ENCODE data around the gene C16orf46.

Gene C16orf46

DNA sequence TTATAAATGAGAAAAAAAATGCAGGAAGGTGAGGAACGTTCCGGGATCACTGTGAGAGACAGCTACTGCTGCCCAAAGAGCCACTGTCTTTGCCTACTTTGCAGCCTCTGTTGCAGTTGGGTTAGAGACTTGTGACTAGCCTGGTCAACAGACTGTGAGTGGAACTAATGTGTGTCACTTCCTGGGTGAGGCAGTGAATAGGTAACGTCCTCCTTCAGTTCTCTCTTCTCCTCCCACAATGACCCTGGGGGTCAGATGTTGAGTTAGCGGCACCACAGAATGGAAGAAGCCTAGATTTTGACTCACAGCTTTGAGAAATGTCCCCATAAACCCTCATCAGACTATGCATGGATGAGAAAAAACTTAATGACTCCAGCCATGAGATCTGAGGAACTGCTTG, 5.2 kb downstream of the C16orf46 start:
- H3K36me3 ChIP-seq (ENCODE audit: insufficient read depth, low read depth, low read length): no peaks in the 10 kb centered on the region
- H3K27ac ChIP-seq (ENCODE audit: low read length): no peak overlapping the region

DNA sequence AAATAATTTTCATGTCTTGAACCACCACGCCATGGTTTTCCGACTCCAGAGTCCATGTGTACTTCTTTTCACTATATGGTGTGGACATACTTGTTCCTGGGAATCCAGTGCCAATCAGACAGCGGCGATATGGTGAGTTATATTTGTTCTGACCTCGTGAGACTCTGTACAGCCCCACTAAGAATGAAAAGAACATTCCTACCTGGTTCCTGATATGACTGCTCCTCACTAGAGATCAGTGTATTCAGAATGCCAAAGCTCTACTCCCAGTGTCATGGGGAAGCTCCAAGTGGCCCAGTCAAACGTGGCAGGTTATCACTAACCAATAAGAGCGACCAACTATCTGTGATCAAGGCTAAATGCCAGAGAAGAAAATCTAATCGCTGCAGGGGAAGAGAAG, 6.1 kb downstream of the C16orf46 start:
- Histone ChIP-seq H3K9me3 (ENCODE audit: insufficient read depth, low read depth, low read length) (no peaks in the 10 kb centered on the region), H3K4me1 (ENCODE audit: insufficient read depth, low read length) (peaks cover 12% of the 10 kb centered on the region; the same call in 1 of the 2 replicates), H3K36me3 (ENCODE audit: insufficient read depth, low read depth, low read length) (no peaks in the 10 kb centered on the region), H3K9ac (ENCODE audit: low read depth, low read length) (no peak overlapping the region), H3K27me3 (ENCODE audit: insufficient read depth, low read length) (no peaks in the 10 kb centered on the region), H3K27ac (ENCODE audit: low read length) (no peak overlapping the region), H3K4me3 (ENCODE audit: low read length) (no peak overlapping the region)

More for the DNA sequence above, 5.2 kb downstream of the C16orf46 start:
- no peaks in the 10 kb centered on the region for H3K27me3 ChIP-seq (ENCODE audit: insufficient read depth, low read length)
- H3K9me3 ChIP-seq (ENCODE audit: insufficient read depth, low read depth, low read length): no peaks in the 10 kb centered on the region
- H3K4me3 ChIP-seq (ENCODE audit: low read length): no peak overlapping the region
- peaks cover 12% of the 10 kb centered on the region; the same call in 1 of the 2 replicates for H3K4me1 ChIP-seq (ENCODE audit: insufficient read depth, low read length)
- no peak overlapping the region for H3K9ac ChIP-seq (ENCODE audit: low read depth, low read length)

- Histone ChIP-seq H3K9me3 (ENCODE audit: insufficient read depth, low read depth, low read length) (no peaks in the 10 kb centered on the region), H3K4me3 (ENCODE audit: low read length) (no peak overlapping the region), H3K9ac (ENCODE audit: low read depth, low read length) (no peak overlapping the region), H3K4me1 (ENCODE audit: insufficient read depth, low read length) (peaks cover 12% of the 10 kb centered on the region; the same call in 1 of the 2 replicates), H3K36me3 (ENCODE audit: insufficient read depth, low read depth, low read length) (no peaks in the 10 kb centered on the region), H3K27ac (ENCODE audit: low read length) (no peak overlapping the region), H3K27me3 (ENCODE audit: insufficient read depth, low read length) (no peaks in the 10 kb centered on the region)
Observed at GRCh38 chr16:81069063-81069462, 8.0 kb downstream of the C16orf46 start.

DNA sequence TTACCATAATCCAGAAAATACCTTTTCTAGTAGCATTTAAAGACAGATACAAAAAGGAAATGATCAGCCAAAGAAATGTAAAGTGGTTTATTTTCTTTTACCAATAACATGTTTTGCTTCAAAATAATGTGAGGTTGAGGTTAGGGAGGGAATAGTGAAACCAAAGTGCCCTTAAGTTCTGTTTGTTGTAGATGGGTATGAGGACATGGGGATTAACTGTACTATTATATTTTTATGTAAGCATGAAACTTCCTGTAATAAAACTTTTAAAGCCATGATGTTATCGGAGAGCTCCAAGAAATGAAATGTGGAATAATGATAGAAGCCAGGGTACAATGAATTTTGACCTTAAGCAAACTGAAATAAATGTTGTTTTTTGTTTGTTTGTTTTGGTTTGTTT, 9.9 kb downstream of the C16orf46 start:
- Histone ChIP-seq H3K4me3 (ENCODE audit: low read length) (no peak overlapping the region), H3K9ac (ENCODE audit: low read depth, low read length) (no peak overlapping the region), H3K9me3 (ENCODE audit: insufficient read depth, low read depth, low read length) (no peaks in the 10 kb centered on the region), H3K27me3 (ENCODE audit: insufficient read depth, low read length) (no peaks in the 10 kb centered on the region), H3K4me1 (ENCODE audit: insufficient read depth, low read length) (no peaks in the 10 kb centered on the region; the same call in 1 of the 2 replicates), H3K27ac (ENCODE audit: low read length) (no peak overlapping the region), H3K36me3 (ENCODE audit: insufficient read depth, low read depth, low read length) (no peaks in the 10 kb centered on the region)

DNA sequence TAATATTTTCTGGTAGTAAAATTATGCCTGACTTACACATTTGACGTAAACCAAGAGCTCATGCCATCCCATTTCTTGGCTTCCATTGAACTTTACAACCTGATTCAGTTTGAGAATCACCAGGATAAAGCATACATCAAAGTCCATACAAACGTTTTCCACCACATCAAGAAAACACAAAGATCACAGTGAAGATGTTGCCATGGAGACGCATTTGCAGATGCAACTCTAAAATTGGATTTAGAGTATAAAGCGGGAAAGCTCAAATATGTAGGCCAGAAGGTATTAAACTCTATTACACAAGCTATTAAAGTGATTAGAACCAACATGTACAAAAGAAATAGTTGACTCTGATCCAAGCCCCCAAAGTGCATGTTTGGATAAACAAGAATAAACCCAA, 10.4 kb downstream of the C16orf46 start:
- H3K27ac ChIP-seq (ENCODE audit: low read length): no peak overlapping the region

GRCh38 chr16:81061871-81062608, 15.0 kb downstream of the C16orf46 start:
- Histone ChIP-seq H3K36me3 (ENCODE audit: insufficient read depth, low read depth, low read length) (no peaks in the 10 kb centered on the region), H3K9me3 (ENCODE audit: insufficient read depth, low read depth, low read length) (no peaks in the 10 kb centered on the region), H3K27me3 (ENCODE audit: insufficient read depth, low read length) (no peaks in the 10 kb centered on the region), H3K27ac (ENCODE audit: low read length) (no peak overlapping the region), H3K4me3 (ENCODE audit: low read length) (no peak overlapping the region), H3K4me1 (ENCODE audit: insufficient read depth, low read length) (peaks cover 10% of the 10 kb centered on the region; the same call in 1 of the 2 replicates), H3K9ac (ENCODE audit: low read depth, low read length) (no peak overlapping the region)

More for the DNA sequence above, 10.4 kb downstream of the C16orf46 start:
- H3K4me1 ChIP-seq (ENCODE audit: insufficient read depth, low read length): no peaks in the 10 kb centered on the region; the same call in 1 of the 2 replicates
- no peak overlapping the region for H3K9ac ChIP-seq (ENCODE audit: low read depth, low read length)
- no peak overlapping the region for H3K4me3 ChIP-seq (ENCODE audit: low read length)
- H3K27me3 ChIP-seq (ENCODE audit: insufficient read depth, low read length): no peaks in the 10 kb centered on the region
- no peaks in the 10 kb centered on the region for H3K36me3 ChIP-seq (ENCODE audit: insufficient read depth, low read depth, low read length)
- H3K9me3 ChIP-seq (ENCODE audit: insufficient read depth, low read depth, low read length): no peaks in the 10 kb centered on the region

DNA sequence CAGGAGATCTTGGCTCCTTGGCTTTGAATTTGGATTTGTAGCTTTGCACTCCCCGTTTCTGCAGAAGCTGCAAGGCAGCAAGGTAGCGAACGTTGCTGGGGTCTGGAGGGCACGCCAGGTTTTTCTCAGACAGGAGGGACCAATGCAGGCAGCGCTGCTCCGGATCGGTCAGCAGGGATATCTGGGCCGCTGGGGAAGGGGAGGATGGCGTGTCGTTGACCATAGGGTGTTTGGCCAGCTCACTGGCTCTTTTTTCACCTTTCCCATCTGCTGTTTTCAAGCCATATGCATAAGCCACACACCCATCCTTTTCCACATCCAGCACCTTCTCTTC, 15.8 kb downstream of the C16orf46 start:
- Histone ChIP-seq H3K9me3 (ENCODE audit: insufficient read depth, low read depth, low read length) (no peaks in the 10 kb centered on the region), H3K36me3 (ENCODE audit: insufficient read depth, low read depth, low read length) (no peaks in the 10 kb centered on the region), H3K27me3 (ENCODE audit: insufficient read depth, low read length) (no peaks in the 10 kb centered on the region), H3K4me1 (ENCODE audit: insufficient read depth, low read length) (peaks cover 10% of the 10 kb centered on the region; the same call in 1 of the 2 replicates), H3K9ac (ENCODE audit: low read depth, low read length) (no peak overlapping the region), H3K27ac (ENCODE audit: low read length) (no peak overlapping the region), H3K4me3 (ENCODE audit: low read length) (no peak overlapping the region)

DNA sequence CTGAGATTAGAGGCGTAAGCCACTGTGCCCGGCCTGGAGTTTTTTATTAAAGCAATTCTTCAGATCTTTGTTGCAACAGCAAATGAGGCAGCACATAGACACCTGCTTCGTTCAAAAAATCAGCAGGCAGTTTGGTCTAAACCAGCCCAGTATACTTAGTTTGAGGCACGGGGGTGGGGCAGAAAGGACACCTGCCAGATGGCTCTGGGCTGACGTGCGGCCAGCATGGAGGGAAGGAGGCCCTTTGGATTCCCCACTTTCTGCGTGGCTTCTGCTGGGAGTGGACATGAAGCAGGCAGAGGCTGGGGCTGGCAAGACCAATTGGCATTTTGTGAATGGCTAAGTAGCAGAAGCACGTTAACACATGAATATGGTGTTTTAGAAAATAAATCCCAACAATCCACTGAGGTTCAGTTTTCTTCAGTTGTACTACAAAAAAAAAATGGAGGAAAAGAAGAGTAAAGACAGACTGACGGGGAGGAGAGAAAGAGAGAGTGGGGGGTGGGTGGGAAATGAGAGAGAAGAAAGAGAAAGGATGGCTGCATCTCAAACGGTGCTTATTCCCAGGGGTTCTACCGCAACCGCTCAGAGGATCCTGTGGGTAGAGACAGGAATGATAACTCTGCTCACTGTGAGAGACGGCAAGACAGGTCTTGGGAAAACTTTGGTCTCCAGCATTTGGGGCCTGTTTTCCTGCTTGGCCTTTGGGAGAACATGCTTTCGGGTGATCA, 16.3 kb downstream of the C16orf46 start:
- no peaks in the 10 kb centered on the region for H3K36me3 ChIP-seq (ENCODE audit: insufficient read depth, low read depth, low read length)
- no peak overlapping the region for H3K27ac ChIP-seq (ENCODE audit: low read length)
- H3K9ac ChIP-seq (ENCODE audit: low read depth, low read length): no peak overlapping the region
- no peaks in the 10 kb centered on the region for H3K27me3 ChIP-seq (ENCODE audit: insufficient read depth, low read length)
- no peak overlapping the region for H3K4me3 ChIP-seq (ENCODE audit: low read length)
- no peaks in the 10 kb centered on the region for H3K9me3 ChIP-seq (ENCODE audit: insufficient read depth, low read depth, low read length)
- peaks cover 10% of the 10 kb centered on the region; the same call in 1 of the 2 replicates for H3K4me1 ChIP-seq (ENCODE audit: insufficient read depth, low read length)

DNA sequence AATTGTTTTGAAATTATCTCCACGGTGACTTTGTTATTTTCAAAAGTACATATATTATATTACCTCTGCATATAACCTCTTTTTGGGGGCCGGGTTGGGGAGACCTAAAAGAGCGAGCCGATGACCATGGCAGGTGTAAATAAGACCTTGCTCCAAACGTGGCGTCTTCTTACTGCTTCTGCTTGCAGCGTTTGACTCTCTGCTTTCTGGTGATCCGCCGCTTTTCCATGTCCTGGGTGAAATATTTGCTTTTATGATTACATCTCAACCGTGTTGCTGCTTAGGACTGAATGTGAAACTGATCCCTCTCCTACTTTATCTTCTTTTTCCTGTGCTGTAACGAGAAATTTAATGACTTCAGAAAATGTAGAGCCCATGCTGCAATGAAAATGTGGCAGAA, 23.3 kb downstream of the C16orf46 start:
- H3K27ac ChIP-seq (ENCODE audit: low read length): no peak overlapping the region

GRCh38 chr16:81042821-81043220, 34.2 kb downstream of the C16orf46 start:
- Histone ChIP-seq H3K36me3 (ENCODE audit: insufficient read depth, low read depth, low read length) (peaks cover 89% of the 10 kb centered on the region), H3K4me1 (ENCODE audit: insufficient read depth, low read length) (no peaks in the 10 kb centered on the region), H3K9me3 (ENCODE audit: insufficient read depth, low read depth, low read length) (no peaks in the 10 kb centered on the region), H3K9ac (ENCODE audit: low read depth, low read length) (no peak overlapping the region), H3K27me3 (ENCODE audit: insufficient read depth, low read length) (no peaks in the 10 kb centered on the region), H3K27ac (ENCODE audit: low read length) (no peak overlapping the region), H3K4me3 (ENCODE audit: low read length) (no peak overlapping the region)

More for the DNA sequence above, 23.3 kb downstream of the C16orf46 start:
- Histone ChIP-seq H3K4me1 (ENCODE audit: insufficient read depth, low read length) (no peaks in the 10 kb centered on the region), H3K9me3 (ENCODE audit: insufficient read depth, low read depth, low read length) (peaks cover 3% of the 10 kb centered on the region; the same call in 1 of the 2 replicates), H3K9ac (ENCODE audit: low read depth, low read length) (no peak overlapping the region), H3K4me3 (ENCODE audit: low read length) (no peak overlapping the region), H3K27me3 (ENCODE audit: insufficient read depth, low read length) (no peaks in the 10 kb centered on the region), H3K36me3 (ENCODE audit: insufficient read depth, low read depth, low read length) (no peaks in the 10 kb centered on the region)

- Histone ChIP-seq H3K4me1 (ENCODE audit: insufficient read depth, low read length) (no peaks in the 10 kb centered on the region), H3K4me3 (ENCODE audit: low read length) (no peak overlapping the region), H3K36me3 (ENCODE audit: insufficient read depth, low read depth, low read length) (peaks cover 88% of the 10 kb centered on the region), H3K27ac (ENCODE audit: low read length) (no peak overlapping the region), H3K27me3 (ENCODE audit: insufficient read depth, low read length) (no peaks in the 10 kb centered on the region), H3K9me3 (ENCODE audit: insufficient read depth, low read depth, low read length) (no peaks in the 10 kb centered on the region), H3K9ac (ENCODE audit: low read depth, low read length) (no peak overlapping the region)
Observed at GRCh38 chr16:81041696-81042095, 35.3 kb downstream of the C16orf46 start.

DNA sequence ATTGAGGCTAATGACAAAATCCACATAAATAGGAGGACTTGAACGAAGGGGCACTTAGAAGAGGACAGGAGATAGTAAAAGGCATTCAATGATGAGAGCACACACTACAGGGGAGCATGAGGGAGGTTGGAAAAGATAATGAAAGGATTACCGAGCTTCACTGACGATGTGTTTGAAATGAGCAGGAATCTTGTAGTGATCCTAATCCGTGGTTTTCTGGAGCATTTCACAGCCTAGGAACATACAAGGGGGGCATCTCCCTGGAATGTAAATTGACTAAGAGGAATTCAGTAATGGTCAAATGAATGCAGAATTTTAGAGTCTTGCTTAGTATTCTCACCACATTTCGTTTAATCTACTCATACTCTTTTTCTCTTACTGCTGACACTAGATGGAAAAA, 36.2 kb downstream of the C16orf46 start:
- Histone ChIP-seq H3K36me3 (ENCODE audit: insufficient read depth, low read depth, low read length) (peaks cover 80% of the 10 kb centered on the region), H3K4me1 (ENCODE audit: insufficient read depth, low read length) (no peaks in the 10 kb centered on the region), H3K9me3 (ENCODE audit: insufficient read depth, low read depth, low read length) (no peaks in the 10 kb centered on the region)

More for the DNA sequence above, 36.2 kb downstream of the C16orf46 start:
- Histone ChIP-seq H3K9ac (ENCODE audit: low read depth, low read length) (no peak overlapping the region), H3K27ac (ENCODE audit: low read length) (no peak overlapping the region), H3K4me3 (ENCODE audit: low read length) (no peak overlapping the region), H3K27me3 (ENCODE audit: insufficient read depth, low read length) (no peaks in the 10 kb centered on the region)
